Tongue (tissue), 2 donors: ENCODE data around the gene MEA1. TPM values are rescaled to one million over a fixed set of nuclear protein-coding genes. Genes with fewer than 3 reads are reported as not detected.

Experiments used
- DNase-seq: peaks from one replicate; pipeline ENCODE4 v3.0.0-alpha.2; 2015
- total RNA-seq: library from RNA; depleted of rRNA; stranded (reverse); fragments of >200 nt; gene quantifications from one replicate; pipeline ENCODE4 v1.2.3, GENCODE V29; 2014

MEA1 gene
- total RNA-seq, 1 donor from 2014 or later: 23.8 TPM

DNA sequence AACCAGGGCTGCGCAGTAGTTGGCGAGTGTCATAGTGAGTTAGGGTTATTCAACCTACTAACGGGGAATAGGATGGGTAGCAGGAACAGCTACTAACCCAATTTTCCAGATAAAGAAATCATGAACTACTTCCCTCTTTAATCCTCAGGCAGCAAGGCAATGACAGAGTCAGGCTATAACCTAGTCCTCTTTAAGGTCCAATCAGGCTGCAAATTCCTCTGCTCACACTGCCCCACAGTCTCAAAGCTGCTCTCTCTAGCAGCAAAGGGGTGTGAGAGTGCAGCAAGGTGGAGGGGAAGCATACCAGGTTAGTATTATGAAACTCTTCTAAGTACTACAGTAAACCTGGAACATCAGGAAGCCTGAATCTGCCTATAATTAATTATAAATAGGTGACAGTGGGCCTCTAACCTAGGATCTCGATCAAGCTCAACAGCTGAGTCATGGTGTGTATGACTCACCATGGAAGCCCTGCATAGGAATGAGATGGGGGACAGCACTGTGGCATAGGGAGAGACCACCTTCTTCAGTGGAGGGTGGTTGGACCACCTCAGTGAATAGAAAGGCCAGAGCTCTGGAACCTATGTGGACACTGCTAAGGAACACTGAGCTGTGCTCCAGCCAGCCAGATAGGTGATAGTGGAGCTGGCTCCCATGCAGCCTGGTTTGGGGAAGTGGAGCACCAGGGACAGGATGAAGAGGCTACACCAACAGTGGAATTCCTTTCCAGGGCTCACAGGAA is 42.7 kb downstream of the MEA1 start:
- DNase-seq: no peak

DNA sequence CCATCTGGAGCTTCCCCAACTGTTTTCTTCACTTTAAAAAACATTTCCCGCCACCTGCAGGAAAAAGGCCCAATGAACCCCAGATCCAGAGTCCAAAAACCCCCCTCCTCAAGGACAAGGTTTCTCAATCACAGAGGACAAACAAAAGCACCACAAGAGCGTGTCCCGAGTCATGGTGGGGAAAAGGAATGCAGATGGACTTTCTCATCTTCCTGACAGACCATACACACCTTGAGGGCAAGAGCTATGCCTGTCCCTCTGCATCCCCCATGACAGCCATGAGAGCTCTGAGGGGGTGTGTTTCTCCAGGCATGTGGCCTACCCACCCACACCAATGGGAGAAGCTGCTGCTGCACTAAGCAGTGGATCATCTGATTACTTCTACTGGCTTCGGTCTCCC is 43.8 kb downstream of the MEA1 start:
- DNase-seq: no peak

- DNase-seq: no peak
Observed at GRCh38 chr6:42969431-42969830, 44.3 kb downstream of the MEA1 start.

- DNase-seq: no peak
Observed at GRCh38 chr6:42968783-42969182, 45.0 kb downstream of the MEA1 start.

DNA sequence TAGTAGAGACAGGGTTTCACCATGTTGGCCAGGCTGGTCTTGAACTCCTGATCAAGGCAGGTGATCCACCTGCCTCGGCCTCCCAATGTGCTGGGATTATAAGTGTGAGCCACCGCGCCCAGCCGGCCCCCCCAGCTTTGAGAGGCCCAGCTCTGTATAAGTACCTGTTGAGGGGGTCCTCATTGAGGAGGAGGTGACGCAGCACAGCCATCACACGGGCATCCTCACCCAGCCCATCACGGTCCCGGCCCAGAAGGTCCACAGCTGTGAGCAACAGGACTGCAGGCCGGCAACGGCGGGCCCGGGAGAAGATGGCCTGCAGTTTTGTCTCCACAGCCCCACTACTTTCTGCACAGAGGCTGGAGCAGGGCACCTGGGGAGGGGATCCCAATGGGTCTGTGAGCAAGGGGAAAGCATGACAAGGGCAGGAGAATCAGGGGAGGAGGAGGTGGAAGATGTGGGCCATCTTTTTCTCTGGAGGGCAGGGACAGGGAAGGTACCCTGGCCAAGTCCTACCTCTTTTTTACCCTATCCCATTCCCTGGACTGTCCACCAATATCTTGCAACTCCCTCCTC is 45.5 kb downstream of the MEA1 start:
- DNase-seq: no peak

GRCh38 chr6:42967228-42967627 is 46.5 kb downstream of the MEA1 start:
- DNase-seq: no peak

- no peak for DNase-seq
Observed at GRCh38 chr6:42966571-42966970, 47.2 kb downstream of the MEA1 start.

GRCh38 chr6:42963855-42964605 is 49.7 kb downstream of the MEA1 start:
- DNase-seq: peak; percentile 34

GRCh38 chr6:42963179-42963854 is 50.4 kb downstream of the MEA1 start:
- no peak for DNase-seq

- DNase-seq: no peak
Observed at GRCh38 chr6:42962502-42963178, 51.1 kb downstream of the MEA1 start.

DNA sequence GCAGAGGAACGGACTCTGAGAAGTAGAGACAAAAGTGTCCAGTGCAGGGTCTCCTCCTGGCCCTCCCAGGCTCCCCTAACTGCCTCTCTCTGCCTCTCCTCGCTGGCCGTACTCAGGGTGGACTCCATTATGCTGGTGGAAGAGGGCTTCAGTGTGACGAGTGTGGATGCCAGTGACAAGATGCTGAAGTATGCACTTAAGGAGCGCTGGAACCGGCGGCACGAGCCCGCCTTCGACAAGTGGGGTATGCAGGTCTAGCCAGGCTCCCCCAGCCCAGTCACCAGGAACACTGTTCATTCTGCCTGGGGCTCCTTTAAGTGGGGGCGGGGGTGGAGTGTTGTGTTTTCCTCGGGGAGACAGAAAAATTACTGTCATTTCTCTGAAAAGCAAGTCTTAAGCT is 51.6 kb downstream of the MEA1 start:
- no peak for DNase-seq

Other genes with a start within 250 kb of the MEA1 start
- gene BICRAL, start 231.9 kb downstream of the MEA1 start, total RNA-seq: 16.6 TPM
- 134 TPM for gene RPL7L1, start 134.3 kb downstream of the MEA1 start, total RNA-seq
- 1.8 TPM for gene PTCRA, start 97.9 kb downstream of the MEA1 start, total RNA-seq
- gene CNPY3, start 84.5 kb downstream of the MEA1 start, total RNA-seq: 23.7 TPM
- 0.41 TPM for gene GNMT, start 53.2 kb downstream of the MEA1 start, total RNA-seq
- gene PEX6, start 34.8 kb downstream of the MEA1 start, total RNA-seq: 23.1 TPM
- 37.3 TPM for gene PPP2R5D, start 29.4 kb downstream of the MEA1 start, total RNA-seq
- gene KLHDC3, start 303 bp upstream of the MEA1 start, total RNA-seq: 249 TPM
- 45.0 TPM for gene RRP36, start 7.7 kb upstream of the MEA1 start, total RNA-seq
- 37.4 TPM for gene CUL7, start 39.9 kb upstream of the MEA1 start, total RNA-seq
- gene MRPL2, start 45.5 kb upstream of the MEA1 start, total RNA-seq: 20.9 TPM
- gene KLC4, start 45.7 kb upstream of the MEA1 start, total RNA-seq: 32.3 TPM
- gene PTK7, start 62.4 kb upstream of the MEA1 start, total RNA-seq: 67.8 TPM
- gene SRF, start 157.3 kb upstream of the MEA1 start, total RNA-seq: 28.3 TPM
- gene CUL9, start 168.2 kb upstream of the MEA1 start, total RNA-seq: 16.3 TPM
- 33.0 TPM for gene DNPH1, start 215.5 kb upstream of the MEA1 start, total RNA-seq
- gene TTBK1, start 229.5 kb upstream of the MEA1 start, total RNA-seq: 0.10 TPM